PFSK-1 (cell line): Measurements from ENCODE around the gene CDHR5.

ENCODE experiments used
- POLR2AphosphoS5 ChIP-seq: IDR thresholded peaks from 2 replicates; pipeline ENCODE4 v1.6.1; 2012; ENCODE audit warnings: low read depth, mild to moderate bottlenecking, control low read depth, low read length, moderate library complexity
- TAF1 ChIP-seq: IDR thresholded peaks from 2 replicates; pipeline ENCODE4 v1.6.1; 2012; ENCODE audit warnings: low read length, control low read depth, borderline replicate concordance; ENCODE audit not compliant: insufficient read depth
- TF ChIP-seq, protein P1 (sequence below), 2 experiments: IDR thresholded peaks; 2 replicates each; pipeline versions ENCODE4 v1.6.1 to v1.8.0; 2011 to 2012; ENCODE audit warnings: low read depth in 2 of 2, low read length in 2 of 2, control low read depth in 1 of 2, inconsistent platforms in 1 of 2, mild to moderate bottlenecking in 1 of 2, moderate library complexity in 1 of 2; ENCODE audit not compliant: insufficient read depth in 1 of 2

- TF ChIP-seq POLR2AphosphoS5 (no peak), TAF1 (no peak)
- TF ChIP-seq, protein P1, sequence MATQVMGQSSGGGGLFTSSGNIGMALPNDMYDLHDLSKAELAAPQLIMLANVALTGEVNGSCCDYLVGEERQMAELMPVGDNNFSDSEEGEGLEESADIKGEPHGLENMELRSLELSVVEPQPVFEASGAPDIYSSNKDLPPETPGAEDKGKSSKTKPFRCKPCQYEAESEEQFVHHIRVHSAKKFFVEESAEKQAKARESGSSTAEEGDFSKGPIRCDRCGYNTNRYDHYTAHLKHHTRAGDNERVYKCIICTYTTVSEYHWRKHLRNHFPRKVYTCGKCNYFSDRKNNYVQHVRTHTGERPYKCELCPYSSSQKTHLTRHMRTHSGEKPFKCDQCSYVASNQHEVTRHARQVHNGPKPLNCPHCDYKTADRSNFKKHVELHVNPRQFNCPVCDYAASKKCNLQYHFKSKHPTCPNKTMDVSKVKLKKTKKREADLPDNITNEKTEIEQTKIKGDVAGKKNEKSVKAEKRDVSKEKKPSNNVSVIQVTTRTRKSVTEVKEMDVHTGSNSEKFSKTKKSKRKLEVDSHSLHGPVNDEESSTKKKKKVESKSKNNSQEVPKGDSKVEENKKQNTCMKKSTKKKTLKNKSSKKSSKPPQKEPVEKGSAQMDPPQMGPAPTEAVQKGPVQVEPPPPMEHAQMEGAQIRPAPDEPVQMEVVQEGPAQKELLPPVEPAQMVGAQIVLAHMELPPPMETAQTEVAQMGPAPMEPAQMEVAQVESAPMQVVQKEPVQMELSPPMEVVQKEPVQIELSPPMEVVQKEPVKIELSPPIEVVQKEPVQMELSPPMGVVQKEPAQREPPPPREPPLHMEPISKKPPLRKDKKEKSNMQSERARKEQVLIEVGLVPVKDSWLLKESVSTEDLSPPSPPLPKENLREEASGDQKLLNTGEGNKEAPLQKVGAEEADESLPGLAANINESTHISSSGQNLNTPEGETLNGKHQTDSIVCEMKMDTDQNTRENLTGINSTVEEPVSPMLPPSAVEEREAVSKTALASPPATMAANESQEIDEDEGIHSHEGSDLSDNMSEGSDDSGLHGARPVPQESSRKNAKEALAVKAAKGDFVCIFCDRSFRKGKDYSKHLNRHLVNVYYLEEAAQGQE (IDR thresholded peaks at IDR 0.05; ENCODE audit: insufficient read depth in 1 of 2, low read depth in 2 of 2, low read length in 2 of 2), result no peak
These were observed 13.5 kb downstream of the CDHR5 start for GRCh38 chr11:611001-611996.
